Measurements from ENCODE around the gene BOC.

- TF ChIP-seq CTCF (conservative IDR thresholded peaks at IDR 0.05; ENCODE audit: low read depth, low read length) (no peak), EZH2 (IDR thresholded peaks at IDR 0.05; ENCODE audit: borderline replicate concordance, low read depth, low read length, poor library complexity, severe bottlenecking) (no peak)
Observed at GRCh38 chr3:113249601-113250000, 38.2 kb downstream of the BOC start.
